Measurements from ENCODE around the gene SF3B3.
"Not testable (repeated sequence)": the region's sequence is repeated elsewhere in the genome, so short reads cannot be mapped to it uniquely, and the experiment has no call there.

Gene SF3B3

GRCh38 chr16:70512456-70512855, 11.2 kb upstream of the SF3B3 start:
- DNase-seq, result no peak

- peak in 1 of 2 donors; percentile 52 for DNase-seq
Observed at GRCh38 chr16:70520612-70521297, 2.9 kb upstream of the SF3B3 start.

DNA sequence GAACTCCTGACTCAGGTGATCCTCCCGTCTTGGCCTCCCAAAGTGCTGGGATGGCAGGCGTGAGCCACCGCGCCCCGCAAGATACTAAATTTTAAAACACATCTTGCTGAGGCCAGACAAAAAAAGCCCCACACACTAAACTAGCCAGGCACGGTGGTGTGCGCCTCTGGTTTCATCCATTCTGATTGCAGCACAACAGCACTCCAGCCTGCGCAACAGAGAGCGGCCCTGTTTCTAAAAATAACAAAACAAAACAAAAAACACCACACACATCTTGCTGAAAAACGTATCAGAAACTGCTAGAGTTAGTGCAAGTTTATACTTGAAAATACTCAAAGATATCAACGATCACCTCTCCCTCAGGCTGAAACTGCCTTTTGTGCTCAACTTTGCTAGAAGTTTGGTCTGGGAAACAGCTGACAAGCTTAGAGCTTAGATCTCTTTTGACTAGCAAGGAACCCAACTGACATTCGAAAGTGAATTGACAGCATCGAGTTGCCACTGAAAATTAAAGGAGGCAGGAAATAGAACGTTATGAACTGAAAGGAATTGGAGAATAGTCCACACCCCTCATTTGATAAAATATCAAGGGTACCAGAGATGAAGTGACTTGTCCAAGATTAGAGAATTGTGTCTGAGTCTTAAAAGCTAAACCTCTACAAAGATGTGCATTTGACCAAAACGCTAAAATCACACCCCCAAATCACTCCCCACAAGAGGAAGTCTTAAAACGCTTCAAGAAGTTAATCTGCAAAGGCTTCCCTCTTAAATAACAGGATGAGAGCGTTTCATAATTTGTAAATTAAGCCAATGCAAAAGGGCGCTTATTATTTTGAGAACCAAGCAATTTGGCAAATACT, 1.2 kb upstream of the SF3B3 start:
- DNase-seq, result no peak

GRCh38 chr16:70523076-70523742, 407 bp upstream of the SF3B3 start, which contains the start of gene COG4:
TSS of gene COG4 (minus strand) at chr16:70523554. CDS start at chr16:70523543, 11 bp downstream.
- peak; percentile 60 to 91 for DNase-seq

DNA sequence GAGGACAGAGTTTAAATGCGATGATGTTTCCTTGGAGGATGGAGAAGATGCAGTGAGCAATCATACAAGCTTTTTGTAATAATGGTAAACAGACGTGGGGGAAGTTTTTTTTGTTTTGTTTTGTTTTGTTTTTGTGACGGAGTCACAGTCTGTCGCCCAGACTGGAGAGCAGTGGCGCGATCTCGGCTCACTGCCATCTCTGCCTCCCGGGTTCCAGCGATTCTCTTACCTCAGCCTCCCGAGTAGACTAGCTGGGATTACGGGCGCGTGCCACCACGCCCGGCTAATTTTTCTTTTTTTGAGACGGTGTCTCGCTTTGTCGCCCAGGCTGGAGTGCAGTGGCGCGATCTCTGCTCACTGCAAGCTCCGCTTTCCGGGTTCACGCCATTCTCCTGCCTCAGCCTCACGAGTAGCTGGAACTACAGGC, 796 bp downstream of the SF3B3 start:
- DNase-seq, result not testable (repeated sequence)

GRCh38 chr16:70526403-70526802, 2.8 kb downstream of the SF3B3 start:
- no peak for DNase-seq

- no peak for DNase-seq
Observed at GRCh38 chr16:70527315-70527996, 3.8 kb downstream of the SF3B3 start.

GRCh38 chr16:70529051-70529777, 5.6 kb downstream of the SF3B3 start:
- peak in 1 of 2 donors; percentile 13 for DNase-seq

- not testable (repeated sequence) for DNase-seq
Observed at GRCh38 chr16:70529954-70530353, 6.3 kb downstream of the SF3B3 start.

DNA sequence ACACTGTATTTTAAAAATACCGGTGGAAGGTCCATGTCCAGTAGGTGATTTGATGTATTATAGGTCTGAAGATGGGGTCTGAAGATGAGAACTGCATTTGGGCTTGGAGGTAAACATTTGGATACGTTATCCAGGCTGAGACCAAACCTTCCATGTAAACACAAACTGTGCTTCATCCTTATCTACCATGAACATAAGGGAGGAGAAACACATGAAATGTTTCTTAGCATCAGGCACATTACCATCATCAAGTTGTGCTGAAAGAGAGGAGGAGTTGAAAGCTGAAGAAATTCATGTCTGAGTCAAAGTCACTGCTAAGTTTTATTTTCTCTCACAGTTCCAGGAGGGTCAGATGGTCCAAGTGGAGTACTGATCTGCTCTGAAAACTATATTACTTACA, 11.4 kb downstream of the SF3B3 start:
- no peak for DNase-seq

- no peak for DNase-seq
Observed at GRCh38 chr16:70540994-70541393, 17.4 kb downstream of the SF3B3 start.

DNA sequence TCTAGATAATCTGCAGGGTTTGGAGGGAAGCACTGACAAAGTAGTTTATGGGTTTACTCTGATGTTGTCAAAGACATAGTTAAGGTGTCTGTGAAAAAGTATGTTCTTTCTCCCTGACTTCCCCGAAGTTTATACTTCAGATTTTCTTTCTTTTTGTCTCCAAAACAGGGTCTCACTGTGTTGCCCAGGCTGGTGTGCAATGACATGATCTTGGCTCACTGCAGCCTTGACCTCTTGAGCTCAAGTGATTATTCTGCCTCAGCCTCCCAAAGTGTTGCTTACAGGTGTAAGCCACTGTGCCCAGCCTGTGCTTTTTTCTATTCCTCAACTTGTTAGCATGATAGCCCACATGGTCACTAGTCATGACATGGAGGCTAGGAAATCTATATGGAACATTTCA, 20.9 kb downstream of the SF3B3 start:
- no peak for DNase-seq

DNA sequence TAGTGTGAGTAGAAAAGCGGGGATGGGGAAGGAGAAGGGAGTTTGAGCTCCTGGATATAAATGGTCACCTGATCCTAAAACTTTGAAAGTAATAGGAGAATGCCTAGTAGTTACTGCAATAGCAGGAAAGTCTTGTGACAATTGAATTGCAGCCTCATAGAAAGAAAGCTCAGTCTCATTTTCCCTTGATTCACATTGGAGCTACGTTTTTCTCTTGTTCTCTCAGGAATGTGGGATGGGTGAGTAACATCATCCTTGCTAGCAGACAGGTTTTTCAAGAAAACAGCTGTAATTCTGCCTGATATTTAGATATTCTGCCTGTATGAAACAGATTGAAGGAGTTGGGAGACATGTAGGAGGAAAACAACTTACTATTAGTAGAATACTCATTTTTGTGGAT, 25.3 kb downstream of the SF3B3 start:
- no peak for DNase-seq

DNA sequence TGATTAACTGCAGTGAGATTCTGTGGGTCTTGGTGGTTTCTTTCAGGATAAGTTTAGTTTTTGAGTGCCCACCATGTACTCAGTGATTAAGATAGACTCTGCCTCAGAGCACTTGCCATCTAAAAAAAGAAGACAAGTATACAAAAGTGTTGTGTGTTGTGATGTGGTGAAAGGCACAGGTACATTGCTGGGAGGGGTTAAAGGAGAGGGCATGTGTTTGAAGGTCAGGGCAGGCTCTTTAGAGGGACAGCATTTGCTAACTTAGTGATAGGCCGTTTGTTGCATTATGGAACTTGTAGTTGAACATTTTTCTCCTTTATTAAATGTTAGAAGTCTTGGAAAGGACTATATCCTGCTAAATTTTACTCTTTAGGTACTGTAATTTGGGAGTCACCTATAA, 26.5 kb downstream of the SF3B3 start:
- DNase-seq, result no peak

GRCh38 chr16:70551788-70552187, 28.2 kb downstream of the SF3B3 start:
- DNase-seq, result no peak

- DNase-seq, result no peak
Observed at GRCh38 chr16:70552675-70553074, 29.1 kb downstream of the SF3B3 start.

- no peak for DNase-seq
Observed at GRCh38 chr16:70553645-70554044, 30.0 kb downstream of the SF3B3 start.

DNA sequence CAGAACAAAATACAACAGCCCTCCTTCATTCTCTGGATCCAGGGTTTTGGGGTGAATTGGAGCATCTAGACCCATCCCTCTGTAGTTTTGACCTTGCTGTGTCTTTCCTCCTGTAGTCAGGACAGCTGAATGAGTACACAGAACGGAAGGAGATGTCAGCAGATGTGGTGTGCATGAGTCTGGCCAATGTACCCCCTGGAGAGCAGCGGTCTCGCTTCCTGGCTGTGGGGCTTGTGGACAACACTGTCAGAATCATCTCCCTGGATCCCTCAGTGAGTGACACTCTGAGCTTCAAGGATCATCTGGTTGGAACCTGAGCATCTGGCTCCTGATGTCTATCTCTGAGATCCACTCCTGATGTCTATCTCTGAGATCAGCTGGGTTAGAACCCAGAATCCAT, 32.4 kb downstream of the SF3B3 start:
- no peak for DNase-seq

GRCh38 chr16:70561623-70562022, 38.0 kb downstream of the SF3B3 start:
- no peak for DNase-seq

DNA sequence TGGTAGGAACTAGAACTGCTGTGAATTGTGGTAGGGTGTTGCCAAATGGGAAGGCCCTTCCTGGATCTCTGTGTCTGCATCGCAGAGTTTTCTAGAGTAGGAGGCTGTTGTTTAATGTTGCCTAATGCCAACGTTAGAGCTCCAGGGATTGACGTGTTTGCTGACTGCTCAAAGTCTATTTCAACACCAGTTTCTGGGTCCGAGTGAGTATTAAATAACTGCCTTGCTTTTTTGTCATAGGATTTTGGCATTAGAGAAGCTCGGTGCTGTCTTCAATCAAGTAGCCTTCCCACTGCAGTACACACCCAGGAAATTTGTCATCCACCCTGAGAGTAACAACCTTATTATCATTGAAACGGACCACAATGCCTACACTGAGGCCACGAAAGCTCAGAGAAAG, 40.0 kb downstream of the SF3B3 start:
- no peak for DNase-seq

DNA sequence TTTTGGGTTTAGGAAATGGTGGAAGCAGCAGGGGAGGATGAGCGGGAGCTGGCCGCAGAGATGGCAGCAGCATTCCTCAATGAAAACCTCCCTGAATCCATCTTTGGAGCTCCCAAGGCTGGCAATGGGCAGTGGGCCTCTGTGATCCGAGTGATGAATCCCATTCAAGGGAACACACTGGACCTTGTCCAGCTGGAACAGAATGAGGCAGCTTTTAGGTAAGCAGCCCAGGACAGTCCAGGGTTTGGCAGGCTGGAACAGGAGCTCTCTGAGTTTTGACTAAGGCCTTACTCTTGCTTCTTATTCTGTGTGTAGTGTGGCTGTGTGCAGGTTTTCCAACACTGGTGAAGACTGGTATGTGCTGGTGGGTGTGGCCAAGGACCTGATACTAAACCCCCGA, 41.4 kb downstream of the SF3B3 start:
- no peak for DNase-seq

DNA sequence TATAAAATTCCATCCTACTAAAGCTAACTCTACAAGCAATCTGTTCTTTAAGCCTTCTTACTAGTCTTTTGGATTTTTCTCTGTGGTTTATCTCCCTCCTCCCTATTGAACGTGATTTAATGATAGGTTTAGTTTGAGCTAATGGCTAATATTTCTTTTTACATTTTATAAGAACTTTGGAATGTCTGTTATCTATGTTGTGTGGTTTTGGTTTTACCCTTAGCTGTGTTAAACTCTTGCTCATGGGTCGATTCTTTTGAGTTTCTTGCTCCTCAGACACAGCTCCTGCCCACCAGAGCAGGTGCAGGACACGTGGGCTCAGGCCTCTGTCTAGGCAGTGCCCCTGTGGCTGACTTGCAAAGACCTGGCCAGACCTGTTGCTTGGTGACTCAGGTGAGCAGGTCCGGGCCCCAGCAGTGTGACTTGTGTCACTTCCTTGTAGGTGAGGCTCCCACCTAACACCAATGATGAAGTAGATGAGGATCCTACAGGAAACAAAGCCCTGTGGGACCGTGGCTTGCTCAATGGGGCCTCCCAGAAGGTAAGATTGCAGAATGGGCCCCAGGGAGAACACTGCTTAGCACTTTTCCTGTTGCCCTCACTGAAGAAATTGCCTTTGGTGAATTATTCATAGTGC, 45.1 kb downstream of the SF3B3 start:
- DNase-seq, result no peak

All from bone marrow (tissue), 2 donors.